Stimulated activated CD4-positive, alpha-beta T cell treated with anti-CD3 and anti-CD28 coated beads, TNF-alpha, amount 100 ng/mL, for 1 hour (primary cell): Measurements from ENCODE around the gene ABI3BP.

Source experiments
- DNase-seq, 3 donors: peaks; one replicate each; pipeline ENCODE4 v3.0.0-alpha.2; 2020; ENCODE audit warnings: low read depth in 3 of 3, low spot score in 1 of 3

The ABI3BP gene

DNA sequence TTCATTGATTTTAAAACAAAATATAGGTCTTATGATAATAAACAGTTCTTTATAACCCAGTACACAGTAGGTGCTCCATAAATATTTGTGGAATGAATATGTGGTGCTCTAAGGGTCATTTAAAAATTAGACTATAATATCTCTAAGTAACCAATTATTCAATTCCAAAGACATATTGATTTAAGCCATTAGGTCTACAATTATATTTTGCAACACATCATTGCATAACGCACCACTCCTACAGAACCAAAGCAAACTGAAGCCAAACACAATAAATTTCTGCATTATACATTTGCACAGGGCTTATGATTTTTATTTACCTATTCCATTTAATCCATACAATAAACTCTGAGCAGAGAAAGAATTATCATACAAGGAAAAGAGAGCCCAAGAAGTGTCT lies 104.3 kb downstream of the ABI3BP start:
- no peak for DNase-seq

DNA sequence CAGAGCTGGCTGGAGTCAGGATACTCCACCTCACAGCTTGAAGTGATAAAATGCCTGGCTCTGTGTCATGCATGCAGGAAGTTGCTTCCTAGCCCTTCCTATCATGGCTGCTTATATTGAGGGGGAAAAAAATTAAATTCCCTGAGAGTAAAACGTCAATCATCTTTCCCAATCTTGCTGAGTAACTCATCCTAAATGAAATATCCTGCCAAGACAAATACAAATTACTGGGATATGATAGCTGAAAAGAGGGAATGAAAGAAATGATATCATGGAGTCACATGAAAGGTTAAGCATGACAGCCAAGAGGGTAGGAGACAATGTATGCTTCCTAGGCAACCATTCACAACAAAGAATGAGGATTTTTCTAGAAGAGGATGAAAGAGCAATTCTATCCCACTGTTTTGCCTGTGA lies 110.6 kb downstream of the ABI3BP start:
- no peak for DNase-seq

DNA sequence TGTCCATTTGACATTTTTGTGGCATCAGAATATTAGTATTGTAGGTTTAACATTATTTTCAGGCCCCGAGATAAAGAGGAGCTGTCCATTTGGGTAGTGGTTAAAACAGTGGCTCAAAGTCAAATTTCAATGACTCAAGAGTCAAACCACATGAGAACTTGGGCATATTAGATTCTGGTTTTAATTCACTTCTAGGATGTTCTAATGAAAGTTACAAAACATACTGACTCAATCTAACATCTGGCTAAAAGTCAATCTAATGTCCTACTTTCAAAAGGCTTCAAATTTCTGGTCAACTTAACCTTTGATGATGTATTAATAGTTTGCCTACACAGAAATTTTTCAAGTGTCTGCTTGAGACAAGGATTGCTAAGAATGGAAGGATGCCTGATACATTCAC lies 112.4 kb downstream of the ABI3BP start:
- no peak for DNase-seq

DNA sequence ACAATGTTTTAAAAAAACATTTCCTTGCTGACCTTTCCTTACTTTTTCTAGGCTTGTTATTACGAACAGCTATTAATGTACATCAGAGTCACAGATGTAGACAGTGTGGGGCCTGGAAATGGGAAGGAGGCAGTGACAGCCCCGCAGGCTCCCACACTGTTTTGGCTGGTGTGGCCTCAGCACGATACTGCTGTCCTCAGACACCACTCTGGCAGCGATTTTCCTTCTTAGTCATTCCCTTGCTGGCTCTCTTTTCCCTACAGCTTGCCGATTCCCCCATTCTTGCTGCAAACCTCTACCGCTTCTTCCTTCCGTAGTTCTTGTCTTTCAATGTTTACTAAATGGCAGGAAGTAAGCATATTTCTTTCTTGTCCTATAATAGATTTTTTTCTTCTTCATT lies 113.1 kb downstream of the ABI3BP start:
- no peak for DNase-seq

DNA sequence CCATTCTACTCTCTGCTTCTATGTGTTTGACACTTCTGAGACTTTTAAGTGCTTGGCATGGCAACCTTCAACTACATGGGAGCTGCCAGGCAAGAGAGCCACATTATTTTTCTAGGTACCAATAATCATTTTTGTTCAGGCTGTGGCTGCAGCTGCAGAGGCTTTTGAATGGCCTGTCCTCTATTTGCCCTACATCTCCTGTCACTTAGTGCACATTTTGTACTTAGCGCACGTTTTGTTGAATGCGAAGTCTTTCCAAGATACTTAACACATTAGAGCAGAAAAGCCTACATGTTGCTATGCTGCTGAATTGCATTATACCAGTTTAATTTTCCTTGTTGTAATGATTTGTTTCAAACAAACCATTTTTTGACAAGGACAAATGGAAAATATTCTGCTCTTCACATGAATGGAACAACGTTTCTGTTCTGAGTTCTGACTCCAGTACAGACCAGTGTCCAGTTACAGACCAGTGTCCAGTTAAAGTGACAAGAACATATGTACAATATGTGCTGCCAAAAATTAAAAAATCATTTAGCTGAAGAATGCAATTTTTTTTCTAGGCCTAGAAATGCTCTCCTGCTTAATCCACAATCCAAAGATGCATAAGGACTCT lies 113.9 kb downstream of the ABI3BP start:
- DNase-seq = no peak

DNA sequence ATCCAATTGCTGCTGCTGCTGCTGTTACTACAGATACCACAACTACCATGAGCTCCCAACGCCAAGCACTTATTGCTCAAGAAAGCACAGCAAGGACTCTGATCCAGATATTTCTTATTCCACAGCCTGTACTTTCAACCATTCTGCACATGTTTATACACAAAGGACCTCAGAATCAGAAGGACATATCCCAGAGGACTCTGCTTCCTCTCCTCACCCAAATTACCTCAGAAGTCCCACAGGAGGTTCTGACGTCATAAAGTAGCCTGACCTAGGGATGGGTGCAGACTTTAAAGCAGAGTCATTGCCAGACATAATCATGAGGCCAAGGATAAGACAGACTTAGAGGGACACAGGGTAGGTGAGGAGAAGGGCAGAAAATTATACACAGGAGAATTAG lies 115.9 kb downstream of the ABI3BP start:
- DNase-seq = no peak

DNA sequence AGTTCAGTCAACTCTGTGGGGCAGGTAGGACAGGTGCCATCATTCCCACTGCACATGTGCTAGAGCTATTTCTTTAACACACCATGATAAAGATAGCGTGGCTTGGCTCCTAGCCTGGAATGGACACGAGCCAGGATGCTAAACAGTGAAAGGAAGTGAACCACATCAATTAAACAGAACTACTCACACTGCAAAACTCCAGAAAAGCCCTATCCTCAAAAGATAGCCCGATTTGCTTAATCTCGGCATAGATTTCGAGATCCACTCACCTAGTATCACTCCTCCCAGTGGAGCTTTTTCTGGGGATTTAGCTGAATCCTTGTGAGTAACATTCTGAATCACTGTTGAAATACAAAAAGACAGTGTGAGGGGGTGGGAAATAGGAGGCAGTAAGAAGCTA lies 118.0 kb downstream of the ABI3BP start:
- no peak for DNase-seq

DNA sequence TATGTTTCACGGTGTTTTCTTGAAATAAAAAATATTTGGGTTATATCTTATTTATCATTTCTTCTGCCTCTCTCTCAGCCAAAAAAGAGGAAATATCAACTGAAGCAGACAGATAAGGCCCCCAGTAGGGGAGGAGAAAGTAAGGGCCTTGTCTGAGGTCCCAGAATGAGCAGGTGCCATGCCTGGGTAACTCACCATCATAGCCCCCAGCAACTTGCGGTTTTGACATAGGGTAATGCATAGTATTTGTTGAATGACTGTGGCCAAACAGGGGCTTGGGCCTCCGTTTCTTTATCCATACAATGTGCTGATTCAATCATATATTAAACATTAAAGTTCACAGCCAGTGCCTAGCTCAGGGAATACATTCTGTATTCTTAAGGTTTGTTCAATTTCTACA lies 119.6 kb downstream of the ABI3BP start:
- DNase-seq = no peak

DNA sequence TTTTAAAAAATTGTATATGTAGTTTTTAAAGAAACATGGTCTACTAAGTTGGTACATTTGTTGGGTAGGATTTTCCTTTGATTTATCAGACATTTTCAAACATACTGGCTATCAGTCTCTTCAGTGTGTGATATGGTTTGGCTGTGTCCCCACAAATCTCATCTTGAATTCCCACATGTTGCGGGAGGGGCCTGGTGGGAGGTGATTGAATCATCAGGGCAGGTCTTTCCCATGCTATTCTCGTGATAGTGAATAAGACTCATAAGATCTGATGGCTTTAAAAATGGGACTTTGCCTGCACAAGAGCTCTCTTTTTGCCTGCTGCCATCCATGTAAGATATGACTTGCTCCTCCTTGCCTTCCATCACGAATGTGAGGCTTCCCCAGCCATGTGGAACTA lies 121.9 kb downstream of the ABI3BP start:
- DNase-seq = no peak

DNA sequence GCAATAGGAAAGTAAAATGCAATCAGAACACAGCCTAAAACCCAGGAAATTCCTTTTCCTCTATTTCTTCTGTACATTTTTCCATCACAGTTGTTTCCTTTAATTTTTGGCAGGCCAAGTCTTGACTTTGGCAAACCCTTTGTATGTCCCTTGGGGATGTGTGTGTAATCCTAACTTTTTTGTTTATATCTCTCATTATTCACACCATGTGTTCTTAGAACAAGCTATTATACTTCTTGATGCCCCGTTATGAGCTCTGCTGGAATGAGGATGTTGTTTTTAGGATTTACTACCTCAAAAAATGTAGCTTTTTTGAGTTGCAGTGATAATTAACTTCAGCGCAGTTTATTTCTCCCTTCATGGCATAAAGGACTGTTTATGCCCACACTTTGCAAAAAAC lies 123.4 kb downstream of the ABI3BP start:
- no peak for DNase-seq

DNA sequence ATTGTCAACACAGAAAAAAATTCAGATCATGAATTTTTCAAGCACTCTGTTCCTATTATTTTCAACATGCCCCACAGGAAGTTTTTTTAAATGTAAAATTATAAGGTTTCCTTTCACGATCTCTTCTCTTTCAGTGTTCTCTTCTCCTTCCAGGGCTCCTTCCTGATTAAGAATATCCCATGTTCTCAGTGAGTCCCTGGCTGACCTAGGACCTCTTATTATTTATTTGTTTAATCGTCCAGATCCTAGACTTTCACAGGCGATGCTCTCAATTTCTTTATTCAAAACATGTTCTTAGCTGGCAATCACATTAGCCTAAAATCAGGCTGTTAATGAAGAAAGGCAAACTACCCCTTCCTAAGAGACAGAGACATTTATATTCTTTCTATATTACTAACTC lies 124.3 kb downstream of the ABI3BP start:
- DNase-seq = no peak

DNA sequence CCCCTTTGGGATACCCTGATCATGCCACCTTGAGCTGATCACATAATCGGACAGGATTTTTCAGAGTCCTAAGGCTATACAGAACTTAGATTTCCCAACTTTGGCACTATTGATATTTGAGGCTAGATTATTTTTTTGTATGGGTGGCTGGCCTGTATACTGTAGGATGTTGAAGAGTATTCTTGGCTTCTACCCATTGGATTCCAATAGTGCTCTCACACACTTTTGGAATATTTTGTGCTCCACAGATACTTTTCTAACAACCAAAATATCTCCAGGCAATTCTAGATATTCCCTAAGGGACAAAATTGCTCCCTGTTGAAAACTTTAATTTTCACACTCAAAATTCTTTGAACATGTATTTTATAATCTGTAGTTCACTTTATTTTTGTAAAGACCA lies 125.1 kb downstream of the ABI3BP start:
- DNase-seq = no peak

DNA sequence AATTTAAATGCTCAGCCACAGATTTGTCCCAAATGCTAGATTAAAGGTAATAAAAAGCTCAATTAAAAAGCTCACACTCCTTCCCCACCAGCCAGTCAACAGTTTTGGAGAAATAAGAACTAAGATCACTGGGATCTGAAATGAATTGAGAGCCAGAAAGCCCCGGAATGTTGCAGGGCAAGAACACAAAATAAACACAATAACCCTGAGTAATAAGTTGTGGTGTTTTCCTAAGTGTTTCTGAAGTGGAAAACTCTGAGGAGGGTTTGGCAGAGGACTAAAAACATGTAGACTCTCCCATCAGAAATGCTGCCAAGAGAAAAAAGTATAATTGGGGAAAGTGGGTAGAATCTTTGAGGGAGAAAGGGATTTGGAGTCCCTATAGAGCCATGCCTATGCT lies 127.8 kb downstream of the ABI3BP start:
- DNase-seq = no peak

DNA sequence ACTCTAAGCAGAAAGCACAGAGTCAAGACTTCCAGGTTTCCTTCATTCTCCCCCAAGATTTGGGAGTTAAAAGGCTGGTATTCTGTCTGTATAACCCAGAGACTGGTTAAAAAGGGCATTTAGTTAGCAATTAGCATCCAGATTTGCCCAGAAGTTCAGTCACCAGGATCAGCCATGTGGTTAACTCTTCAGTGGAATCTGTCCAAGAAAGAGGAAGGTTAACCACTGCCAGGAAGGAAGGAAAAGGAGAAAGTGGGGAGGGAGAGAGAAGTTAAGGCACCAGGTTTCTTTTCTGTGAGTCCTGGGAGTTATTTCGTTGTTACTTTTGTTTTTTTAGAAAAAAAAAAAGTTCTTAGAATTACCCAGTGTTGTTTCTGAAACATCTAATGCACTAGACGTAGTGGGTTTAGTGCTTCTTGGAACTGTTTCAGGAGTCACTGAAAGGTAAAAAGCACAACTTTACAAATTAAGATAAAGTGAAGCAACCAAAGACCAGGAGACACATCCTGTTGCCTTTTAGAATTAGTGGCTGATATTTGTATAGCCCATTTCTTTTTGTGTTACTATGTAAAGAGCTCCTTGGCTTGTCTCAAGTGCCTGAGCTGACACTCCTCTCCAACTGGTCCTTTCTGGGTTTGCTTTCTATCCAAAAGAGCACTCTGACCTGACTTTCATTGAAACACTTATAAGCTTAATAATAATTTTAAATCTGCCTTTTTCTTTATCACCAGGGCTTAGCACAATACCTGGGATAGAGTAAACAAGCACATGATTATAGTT lies 128.6 kb downstream of the ABI3BP start:
- DNase-seq = no peak

DNA sequence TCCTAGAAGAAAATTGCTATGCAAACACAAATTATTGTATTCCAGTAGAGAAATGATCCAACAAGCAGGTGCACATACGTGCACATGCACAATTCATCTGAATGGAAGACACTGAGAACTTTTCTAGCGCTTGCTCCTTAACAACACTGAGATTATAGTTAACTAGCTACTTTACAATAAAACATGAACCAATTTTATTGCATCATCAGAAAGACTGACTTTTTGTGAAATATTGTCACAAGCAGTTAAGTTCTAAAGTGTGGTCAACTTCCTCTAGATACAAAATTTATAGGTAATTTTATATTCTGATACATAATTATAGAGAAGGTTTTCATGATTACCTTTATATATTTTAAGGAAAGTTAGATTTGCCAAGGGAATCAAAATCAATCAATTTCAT lies 135.4 kb downstream of the ABI3BP start:
- no peak for DNase-seq

DNA sequence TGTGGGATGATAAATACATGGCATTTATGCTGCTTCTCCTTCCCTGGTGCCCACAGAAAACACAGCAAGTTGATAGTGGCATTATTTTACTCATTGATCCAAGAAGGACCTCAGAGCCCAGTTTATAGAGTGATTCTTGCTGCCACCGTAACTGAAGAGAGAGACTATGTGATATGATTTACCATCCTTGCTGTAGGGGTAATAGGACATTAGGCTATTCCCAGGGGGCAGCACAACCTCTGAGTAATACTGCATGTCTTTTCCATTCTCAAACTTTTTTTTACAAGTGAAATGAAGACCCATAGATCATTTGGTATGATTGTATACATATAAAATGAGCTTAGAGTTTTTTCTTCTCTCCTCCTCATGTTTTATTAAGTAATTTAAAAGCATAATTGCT lies 136.4 kb downstream of the ABI3BP start:
- DNase-seq = no peak

DNA sequence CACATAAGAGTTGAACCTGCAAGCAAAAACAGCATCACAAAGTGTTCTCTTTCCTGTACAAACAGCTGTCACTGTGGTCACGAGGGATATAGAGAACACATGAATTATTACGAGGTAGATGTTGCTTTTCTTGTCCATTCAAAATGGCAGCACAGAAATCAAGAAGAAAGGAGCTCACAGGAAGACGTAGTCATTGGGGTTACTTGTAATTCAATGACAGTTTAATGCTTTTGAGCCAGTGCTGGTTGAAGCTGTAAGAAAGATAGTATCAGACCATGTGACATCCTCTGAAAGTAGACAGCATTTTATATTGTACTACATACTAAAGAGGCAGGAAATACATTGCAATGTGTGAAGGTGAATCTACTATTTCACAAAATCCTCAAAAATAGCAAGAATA lies 140.4 kb downstream of the ABI3BP start:
- DNase-seq = no peak

DNA sequence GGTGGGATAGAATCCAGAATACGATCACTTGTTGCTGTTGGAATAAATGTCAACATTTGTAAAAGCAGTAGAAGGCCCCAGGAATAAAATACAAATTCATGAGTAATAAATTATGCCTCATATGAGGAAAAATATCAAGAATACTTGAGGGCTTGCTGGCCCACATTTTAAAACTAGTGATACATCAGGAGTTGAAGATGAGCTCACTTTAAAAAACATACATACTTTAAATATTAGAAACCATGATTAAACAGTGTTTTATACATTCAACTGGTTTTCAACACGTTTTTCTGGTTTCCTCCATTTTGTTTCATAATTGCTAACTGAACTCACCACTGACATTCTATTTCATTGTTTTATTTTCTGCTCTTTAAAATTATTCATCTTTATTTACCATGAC lies 142.5 kb downstream of the ABI3BP start:
- no peak for DNase-seq

DNA sequence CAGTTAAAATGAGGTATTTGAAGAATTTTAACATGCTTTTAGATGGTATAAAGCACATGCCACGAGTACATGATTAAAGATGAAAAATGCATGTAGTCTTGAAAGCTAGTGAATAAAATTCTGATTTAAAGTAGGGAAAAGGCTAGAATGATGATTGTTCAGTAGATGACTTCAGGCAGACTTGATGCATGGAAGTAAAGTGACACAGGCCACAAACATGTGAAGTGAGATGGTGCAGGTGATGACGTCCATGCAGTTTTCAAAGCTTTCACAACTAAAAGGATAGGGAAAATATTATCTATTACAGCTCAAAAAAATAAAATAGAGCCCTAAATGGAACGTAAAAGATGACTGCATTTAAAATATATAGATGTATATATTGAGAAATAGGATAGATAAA lies 143.1 kb downstream of the ABI3BP start:
- no peak for DNase-seq

DNA sequence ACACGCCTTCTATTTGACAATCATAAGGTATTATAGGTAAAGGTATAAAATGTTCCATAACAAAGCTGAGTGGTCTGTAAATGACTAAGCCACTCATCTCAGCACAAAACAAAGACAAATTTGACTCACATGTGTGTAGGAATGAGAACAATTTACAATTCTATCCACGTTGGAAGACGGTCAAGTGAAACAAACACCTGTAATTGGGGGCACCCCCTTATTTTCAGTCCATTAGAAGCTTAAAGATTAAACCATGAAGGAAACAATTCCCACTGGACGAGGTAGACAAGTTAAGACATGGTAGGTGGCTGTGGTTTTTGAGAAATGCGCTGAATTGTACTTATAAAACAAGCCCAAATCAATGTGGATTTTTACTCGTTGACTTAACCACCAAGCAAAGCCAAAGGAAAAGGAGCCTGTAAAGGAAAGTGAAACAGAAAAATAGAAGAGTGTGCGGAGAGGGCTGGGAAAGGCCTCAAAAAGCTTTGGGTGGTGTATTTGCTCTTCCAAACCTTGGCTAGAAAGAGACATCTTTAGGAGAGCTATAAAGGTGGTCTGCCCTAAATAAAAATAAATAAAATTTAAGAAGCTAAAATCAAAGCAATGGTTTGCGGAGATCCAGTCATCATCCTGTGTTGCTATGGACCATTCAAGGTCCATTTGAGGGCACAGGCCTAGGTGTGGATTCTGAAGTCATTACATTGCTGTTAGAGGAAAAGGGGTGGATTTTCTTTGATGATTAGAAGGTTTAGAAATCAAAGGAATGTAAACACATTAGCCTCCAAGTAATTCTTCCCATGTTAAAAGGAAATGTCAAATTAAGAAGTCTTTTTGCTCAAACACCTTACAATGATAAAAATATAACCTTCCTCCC lies 148.9 kb downstream of the ABI3BP start:
- no peak for DNase-seq

DNA sequence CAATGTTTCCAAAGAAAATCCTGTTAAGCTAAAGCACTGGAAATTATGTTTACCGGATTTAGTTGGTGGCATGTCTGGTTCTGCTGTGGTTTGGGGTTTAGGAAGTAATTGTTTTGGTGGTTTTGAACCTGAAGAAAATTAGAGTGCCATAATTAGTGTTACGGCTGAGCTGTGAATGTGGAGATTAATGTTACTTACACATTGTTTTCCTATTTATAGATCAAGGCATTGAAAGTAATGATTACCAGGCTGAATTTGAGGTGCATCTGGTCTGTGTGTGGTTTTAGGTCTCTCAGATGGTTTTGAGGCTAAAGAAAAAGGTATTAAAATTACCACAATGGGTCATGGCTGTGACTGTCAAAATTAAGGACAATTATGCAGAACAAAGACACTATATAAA lies 155.1 kb downstream of the ABI3BP start:
- DNase-seq = no peak

DNA sequence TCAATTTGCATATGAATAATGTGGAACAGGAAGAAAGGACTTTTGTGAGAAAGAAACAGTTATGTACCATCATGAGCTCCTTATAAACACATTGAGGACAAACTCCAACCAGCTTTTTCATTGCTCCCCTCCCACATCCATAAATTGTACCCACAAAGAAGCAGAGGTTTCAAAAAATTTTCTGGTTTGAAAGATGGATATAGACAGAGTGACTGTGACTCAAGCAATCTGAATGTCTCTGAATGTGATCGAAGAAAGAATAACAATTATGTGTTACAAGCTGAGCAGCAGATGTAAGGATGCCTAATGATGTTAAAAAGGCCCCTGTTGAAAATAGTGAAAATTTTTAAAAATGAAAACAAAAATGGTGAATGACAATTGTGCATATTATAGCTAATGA lies 156.6 kb downstream of the ABI3BP start:
- no peak for DNase-seq
